HG03432 (cell line): ENCODE measurements around the gene ZNF610.
A peak's percentile ranks its signal among the peaks of the same experiment; 100 is the strongest.
"Not testable (repeated sequence)": the region's sequence is repeated elsewhere in the genome, so short reads cannot be mapped to it uniquely, and the experiment has no call there.

ENCODE experiments used
- ATAC-seq: cut with Tn5 transposase; IDR thresholded peaks from one replicate; pipeline ENCODE4 v1.9.1; 2021; ENCODE audit warnings: mild to moderate bottlenecking, moderate library complexity; ENCODE audit not compliant: unreplicated experiment

Gene ZNF610

DNA sequence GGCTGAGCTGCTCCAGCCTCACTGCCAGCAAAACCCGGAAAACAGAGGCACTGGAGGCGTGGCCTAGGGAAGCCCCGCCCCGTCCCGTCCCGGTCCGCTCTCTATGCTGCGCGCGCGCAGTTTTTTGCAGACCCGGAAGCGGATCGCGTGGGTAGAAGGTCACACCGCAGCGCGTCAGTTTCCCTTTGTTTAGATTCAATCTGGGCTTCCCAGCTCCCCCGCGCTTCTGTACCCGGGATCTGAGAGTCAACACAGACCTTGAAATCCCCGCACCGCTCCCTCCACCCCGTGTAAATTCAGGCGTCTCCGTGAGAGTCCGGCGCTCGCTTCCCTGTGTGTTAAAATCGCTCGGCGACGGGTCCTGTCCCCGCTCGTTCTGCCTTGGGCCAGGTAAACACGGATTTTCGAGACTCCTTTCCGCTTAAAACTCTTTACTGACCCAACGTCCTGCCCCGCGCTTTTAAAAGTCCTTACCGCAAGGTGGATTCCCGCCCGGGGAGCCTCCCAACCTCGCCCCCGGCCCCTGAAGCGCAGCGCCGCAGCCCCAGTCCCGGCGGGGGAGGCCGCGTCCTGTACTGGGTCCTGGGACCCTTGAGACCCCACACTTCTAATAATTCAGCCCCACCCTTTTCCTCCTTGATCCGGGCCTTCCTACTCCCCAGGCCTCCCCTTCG, at the start of gene ZNF610:
TSS of gene ZNF610 (plus strand) at position 127 of the 674 bp plus-strand sequence. CDS start 12,930 bp downstream, outside the sequence.
- peak; percentile 61 for ATAC-seq

DNA sequence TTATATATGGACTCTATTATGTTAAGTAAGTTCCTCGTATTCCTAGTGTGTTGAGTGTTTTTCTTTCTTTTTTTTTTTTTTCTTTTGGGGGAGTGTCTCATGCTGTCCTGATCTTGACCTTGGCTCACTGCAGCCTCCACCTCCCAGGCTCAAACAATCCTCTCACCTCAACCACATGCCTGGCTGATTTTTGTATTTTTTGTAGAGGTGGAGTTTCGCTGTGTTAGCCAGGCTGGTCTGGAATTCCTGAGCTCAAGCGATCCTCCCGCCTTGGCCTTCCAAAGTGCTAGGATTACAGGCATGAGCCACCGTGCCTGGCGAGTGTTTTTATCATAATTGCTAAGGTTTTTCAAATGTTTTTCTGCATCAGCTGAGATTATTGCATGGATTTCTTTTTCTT, 49.8 kb upstream of the ZNF610 start:
- ATAC-seq, result no peak

DNA sequence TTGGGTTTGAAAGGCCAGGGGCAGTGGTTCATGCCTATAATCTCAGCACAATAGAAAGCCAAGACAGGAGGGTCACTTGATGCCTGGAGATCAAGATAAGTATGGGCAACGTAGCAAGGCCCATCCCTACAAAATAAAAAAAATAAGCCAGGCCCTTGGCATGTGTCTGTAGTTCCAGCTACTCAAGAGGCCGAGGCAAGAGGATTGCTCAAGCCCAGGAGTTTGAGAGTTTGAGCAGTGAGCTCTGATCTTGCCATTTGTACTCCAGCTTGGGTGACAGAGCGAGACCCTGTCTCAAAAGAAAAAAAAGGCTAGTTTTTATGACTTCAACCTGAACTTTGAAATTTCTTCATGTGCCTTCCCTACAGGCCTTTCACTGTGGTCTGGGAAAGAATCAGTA, 44.3 kb upstream of the ZNF610 start:
- ATAC-seq, result no peak

DNA sequence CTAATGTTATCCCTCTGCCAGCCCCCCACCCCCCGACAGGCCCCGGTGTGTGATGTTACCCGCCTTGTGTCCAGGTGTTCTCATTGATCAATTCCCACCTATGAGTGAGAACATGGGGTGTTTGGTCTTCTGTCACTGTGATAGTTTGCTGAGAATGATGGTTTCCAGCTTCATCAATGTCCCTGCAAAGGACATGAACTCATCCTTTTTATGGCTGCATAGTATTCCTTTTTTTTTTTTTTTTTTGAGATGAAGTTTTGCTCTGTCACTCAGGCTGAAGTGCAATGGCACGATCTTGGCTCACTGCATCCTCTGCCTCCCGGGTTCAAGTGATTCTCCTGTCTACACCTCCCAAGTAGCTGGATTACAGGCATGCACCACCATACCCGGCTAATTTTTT, 43.1 kb upstream of the ZNF610 start:
- not testable (repeated sequence) for ATAC-seq

DNA sequence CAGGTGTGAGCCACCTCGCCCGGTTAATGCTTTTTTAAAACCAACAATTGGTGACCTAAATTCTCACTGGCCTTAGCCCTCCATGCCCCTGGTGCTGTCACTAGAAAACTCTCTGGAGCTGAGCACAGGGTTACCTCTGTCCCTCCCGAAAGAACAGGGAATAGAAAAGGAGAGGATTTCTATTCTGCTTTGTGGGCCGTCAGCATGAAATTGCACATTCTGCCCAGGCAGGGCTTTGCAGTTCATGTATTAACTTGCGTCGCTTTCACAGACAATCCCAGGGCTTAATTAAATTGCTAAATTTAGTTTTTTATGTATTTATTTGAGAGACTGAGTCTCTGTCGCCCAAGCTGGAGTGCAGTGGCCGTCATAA, 39.7 kb upstream of the ZNF610 start:
- ATAC-seq, result peak; percentile 20

DNA sequence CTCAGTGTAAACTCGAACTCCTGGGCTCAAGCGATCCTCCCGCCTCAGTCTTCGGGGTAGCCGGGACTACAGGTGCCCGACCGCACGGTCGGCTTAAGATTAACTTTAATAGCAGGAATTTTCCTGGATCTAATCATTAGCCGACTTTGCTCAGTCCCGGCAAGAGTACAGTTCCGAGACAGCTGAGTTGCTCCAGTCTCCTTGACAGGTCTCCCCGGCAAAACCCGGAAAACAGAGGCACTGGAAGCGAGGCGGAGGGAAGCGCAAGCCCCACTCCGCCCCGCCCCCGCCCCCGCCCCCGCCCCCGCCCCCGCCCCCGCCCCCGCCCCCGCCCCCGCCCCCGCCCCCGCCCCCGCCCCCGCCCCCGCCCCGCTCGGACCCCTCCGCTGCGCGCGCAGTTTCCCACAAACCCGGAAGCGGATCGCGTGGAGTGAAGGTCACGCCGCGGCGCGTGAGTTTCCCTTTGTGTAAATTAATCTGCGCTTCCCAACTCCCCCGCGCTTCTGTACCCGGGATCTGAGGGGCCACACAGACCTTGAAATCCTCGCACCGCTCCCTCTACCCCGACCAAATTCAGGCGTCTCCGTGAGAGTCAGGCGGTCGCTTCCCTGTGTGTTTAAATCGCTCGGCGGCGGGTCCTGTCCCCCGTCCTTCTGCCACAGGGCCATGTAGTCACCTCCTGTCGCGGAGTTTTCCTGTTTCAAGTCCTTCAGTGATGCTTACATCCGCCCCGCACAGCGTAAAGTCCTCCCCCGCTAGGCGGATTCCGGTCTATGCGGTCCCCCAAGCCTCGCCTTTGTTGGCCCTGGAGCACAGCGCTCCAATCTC, 39.1 kb upstream of the ZNF610 start, which contains the start of gene ZNF480:
TSS of gene ZNF480 (plus strand) at position 397 of the 828 bp plus-strand sequence. CDS start 3,244 bp downstream, outside the sequence.
- peak; percentile 63 for ATAC-seq

DNA sequence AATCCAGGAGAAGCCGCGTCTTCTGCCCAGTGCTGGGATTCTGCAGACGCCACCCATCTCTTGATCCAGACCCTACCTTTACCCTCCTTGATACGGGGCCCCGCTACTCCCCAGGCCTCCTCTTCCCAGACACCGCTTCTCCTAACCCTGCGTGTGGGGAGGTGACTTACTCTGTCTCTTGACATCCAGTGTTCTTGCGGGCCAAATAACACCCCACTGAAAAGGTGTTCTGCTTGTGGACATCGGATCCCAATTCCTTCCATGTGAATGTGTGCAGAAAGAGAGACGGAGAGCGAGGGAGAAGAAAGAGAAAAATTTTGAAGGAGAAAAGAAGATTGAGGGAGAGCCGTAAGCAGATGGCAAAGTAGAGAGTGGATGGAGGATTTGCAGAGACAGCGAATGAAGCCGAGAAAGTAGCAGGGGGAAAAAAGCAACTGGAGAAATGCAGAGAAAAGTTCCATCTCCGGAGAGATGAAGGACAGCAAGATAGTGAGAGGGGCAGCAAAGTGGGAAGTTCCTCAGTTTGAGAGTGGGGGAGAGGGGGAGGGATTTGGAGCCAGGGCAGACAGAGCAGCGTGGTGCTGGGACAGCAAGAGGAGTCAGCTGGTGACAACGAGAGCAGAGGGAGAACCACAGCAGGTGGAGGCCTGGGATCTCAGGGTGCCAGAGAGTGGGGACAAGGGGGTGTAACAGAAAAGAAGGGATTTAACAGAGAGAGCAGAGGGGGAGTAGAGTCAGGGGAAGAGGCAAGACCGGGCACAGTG, 38.3 kb upstream of the ZNF610 start:
- peak; percentile 16 for ATAC-seq

DNA sequence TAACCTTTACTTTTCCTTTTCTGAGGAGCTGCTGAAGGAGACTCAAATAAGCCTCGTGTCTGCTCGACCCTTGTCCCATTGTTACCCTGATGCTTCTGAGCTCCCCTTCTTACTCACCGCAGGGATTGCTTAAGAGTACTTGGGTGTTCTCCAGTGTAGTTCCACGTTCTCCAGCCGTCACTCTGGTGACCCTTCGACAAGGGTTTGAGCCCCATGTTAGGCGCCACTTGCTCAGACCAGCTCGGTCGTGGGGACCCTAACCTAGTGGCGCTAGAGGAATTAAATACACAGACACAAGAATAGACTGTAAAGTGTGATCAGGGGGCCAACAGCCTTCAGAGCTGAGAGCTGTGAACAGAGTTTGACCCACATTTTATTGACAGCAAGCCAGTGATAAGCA, 28.8 kb upstream of the ZNF610 start:
- ATAC-seq, result no peak

DNA sequence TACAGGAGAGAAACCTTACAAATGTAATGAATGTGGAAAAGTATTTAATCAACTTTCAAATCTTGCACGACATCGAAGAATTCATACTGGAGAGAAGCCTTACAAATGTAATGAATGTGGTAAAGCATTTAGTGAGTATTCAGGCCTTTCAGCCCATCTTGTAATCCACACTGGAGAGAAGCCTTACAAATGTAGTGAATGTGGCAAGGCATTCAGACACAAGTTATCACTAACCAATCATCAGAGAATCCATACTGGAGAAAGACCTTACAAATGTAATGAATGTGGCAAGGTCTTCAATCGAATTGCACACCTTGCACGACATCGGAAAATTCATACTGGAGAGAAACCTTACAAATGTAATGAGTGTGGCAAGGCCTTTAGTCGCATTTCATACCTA, 13.6 kb upstream of the ZNF610 start:
- no peak for ATAC-seq

DNA sequence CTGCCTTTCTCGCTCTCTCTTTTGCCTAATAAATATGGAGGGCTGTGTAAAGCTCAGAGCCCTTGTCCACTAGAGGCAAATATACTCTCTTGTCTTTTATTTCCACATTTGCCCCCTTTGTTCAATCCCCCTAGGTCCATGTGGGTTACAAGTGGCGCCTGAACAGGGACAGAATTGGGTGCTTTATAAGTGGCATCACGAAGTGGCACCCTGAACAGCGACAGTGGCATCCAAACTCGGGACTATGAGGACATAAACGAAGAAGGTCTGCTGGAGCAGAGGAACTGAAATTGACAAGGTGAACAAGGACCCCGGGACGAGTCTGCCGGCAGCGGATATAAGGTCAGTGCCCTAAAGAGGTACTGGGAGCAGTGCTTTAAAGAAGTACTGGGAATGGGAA, 4.3 kb upstream of the ZNF610 start:
- ATAC-seq, result no peak

DNA sequence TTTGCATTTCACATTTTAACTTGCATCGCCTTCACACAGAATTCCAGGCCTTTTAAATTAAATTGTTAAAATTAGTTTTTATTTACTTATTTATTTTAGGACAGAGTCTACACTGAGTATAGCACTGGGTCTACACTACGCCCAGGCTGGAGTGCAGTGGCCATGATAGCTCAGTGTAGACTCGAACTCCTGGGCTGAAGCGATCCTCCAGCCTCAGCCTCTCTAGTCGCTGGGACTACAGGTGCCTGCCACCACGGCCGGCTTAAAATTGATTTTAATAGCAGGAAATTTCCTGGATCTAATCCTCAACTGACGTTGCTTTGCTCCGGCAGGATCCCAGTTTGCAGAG, 301 bp upstream of the ZNF610 start:
- no peak for ATAC-seq

DNA sequence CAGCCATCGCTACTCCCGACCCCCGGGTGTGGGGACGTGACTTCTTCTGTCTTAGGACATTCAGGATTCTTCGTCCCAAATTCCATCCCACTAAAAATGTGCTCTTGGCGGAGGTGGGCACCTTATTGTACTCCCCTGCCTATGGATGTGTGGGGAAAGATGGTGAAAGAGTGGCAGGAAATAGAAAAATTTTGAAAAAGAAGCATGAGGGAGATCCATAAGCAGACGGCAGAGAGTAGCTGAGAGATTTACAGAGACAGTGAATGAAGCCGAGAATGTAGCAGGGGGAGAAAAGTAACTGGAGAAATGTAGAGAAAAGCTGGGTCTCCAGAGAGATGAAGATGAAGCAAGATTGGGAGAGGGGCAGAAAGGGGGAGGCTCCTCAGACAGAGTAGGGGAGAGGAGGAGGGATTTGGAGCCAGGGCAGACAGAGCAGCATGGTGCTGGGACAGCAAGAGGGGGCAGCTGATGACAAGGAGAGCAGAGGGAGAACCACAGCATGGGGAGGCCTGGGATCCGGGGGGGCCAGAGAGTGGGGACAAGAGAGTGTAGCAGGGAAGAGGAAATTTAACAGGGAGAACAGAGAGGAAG, 843 bp downstream of the ZNF610 start:
- no peak for ATAC-seq

DNA sequence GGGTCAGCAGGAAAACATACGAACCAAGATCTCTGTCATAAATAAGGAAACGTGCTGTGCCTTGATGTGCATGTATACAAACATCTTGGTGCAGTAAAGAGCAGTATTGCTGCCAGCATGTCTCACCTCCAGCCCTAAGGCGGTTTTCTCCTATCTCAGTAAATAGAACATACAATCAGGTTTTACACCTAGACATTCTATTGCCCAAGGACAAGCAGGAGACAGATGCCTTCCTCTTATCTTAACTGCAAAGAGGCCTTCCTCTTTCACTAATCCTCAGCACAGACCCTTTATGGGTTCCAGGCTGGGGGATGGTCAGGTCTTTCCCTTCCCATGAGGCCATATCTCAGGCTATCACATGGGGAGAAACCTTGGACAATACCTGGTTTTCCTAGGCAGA, 3.0 kb downstream of the ZNF610 start:
- ATAC-seq, result not testable (repeated sequence)

DNA sequence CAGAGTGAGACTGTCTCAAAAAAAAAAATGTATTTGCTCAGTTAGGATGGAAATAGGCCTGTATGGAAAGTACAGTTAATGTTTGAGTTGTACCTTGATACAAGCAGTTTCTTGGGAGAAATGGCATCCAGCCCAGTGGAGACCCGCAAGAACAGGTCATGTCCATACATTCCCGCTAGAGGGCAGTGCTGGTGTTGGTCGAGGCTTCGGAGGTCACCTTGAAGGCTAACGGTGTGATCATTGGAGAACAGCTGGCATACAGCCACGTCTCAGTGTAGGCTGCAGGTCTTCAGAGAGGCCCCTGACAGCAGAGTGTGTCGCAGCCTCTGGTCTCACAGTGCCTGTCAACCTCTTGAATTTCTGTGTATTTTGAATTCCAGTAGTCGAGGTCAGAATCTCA, 7.5 kb downstream of the ZNF610 start:
- no peak for ATAC-seq

DNA sequence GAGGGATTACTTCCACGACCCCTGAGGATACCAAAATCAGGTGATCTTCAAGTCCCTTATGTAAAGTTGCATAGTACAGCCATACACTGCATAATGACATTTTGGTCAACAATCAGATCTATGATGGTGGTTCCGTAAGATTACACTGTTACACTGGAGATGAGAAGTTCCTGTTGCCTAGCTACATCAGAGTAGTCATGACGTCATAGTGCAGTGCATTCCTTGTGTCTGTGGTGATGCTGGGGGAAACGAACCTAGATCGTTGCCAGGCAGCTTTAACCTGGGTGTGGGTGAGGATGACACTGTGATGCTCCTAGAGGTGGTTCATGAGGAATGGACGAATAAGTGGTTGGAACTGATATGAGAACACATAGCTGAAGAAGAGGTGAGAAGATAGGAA, 9.1 kb downstream of the ZNF610 start:
- ATAC-seq, result no peak

DNA sequence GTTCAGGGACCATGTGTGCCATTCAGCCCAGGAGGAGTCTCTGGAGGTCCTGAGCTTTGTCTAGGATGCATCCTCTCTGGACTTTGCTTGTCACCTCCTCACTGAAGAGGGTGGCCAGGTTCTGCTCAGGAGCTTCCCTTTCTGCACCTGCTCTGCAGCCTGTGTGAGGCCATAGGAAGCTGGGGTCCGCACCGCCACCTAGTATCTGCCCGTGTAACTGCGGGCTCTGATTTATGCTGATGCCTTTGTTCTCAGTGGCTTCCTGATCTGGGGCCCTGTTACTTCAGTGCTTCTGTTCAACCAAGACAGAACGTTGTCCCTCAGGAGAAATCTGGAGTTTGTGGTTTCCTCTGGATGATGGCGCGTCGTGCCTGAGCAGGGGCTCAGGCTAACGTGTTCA, 15.5 kb downstream of the ZNF610 start:
- ATAC-seq, result no peak

DNA sequence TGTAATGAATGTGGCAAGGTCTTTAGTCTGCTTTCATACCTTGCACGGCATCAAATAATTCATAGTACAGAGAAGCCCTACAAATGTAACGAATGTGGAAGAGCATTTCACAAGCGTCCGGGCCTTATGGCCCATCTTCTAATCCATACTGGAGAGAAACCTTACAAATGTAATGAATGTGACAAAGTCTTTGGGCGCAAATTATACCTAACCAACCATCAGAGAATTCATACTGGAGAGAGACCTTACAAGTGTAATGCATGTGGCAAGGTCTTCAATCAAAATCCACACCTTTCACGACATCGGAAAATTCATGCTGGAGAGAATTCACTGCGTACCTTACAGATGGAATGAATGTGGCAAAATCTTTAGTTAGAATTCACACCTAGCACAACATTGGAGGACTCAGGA, 30.4 kb downstream of the ZNF610 start:
- ATAC-seq, result no peak

DNA sequence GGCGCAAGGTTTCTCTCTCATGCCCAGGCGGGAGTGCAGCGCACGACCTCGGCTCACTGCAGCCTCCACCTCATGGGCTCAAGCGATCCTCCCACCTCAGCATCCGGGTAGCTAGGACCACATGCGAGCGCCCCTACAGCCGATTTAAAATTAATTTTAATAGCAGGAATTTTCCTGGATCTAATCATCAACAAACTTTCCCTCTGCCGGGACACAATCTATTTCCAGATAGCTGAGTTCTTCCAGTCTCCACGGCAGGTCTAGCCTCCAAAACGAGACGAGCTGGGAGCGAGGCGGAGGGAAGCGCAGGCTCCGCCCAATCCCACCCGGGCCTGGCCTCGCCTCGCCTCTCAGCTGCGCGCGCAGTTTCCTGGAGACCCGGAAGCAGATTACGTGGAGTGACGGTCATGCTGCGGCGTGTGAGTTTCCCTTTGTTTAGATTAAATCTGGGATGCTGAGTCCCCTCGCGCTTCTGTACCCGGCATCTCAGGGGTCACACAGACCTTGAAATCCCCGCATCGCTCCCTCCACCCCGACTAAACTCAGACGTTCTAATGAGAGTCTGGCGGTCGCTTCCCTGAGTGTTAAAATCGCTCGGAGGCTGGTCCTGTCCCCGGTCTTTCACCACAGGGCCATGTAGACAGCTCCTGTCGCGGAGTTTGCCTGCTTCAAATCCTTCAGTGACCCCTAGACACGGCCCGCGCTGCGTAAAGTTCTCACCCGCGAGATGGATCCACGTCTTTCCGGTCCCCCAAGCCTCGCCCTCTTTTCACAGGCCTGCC, 33.7 kb downstream of the ZNF610 start, which contains the start of gene ZNF880:
TSS of gene ZNF880 (plus strand) at position 365 of the 782 bp plus-strand sequence. CDS start at position 408, 43 bp downstream.
- ATAC-seq, result peak; percentile 86

DNA sequence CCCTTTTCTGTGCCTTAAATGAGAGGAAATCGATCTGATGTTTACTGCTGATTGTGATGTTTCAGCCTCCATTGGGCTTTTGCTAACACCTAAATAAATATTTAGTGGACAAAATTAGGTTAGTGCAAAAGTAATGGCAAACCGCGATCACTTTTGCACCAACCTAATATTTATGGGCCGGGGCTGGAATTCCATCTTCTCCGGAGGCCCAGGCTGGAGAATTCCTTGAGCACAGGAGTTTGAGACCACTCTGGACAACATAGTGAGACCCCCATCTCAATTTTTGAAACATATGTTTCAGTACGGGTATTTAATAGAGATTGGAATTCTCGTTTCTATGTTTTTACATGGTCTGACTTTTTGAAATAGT, 34.3 kb downstream of the ZNF610 start:
- no peak for ATAC-seq

DNA sequence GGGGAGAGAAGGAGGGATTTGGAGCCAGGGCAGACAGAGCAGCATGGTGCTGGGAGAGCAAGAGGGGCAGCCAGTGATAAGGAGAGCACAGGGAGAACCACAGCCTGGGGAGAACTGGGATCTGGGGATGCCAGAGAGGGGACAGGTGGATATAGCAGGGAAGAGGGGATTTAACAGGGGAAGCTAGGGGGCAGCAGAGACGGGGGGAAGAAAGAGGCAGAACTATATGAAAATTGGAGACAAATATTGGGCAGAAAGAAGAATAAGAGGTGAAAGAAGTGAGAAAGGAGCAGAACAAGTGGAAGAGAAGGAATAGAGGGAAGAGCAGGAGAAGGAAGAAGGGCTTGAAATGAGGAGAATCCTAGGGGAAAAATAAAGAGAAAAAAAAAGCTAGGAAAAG, 55.1 kb downstream of the ZNF610 start:
- no peak for ATAC-seq
